ENCODE measurements around the gene FARP2.

DNA sequence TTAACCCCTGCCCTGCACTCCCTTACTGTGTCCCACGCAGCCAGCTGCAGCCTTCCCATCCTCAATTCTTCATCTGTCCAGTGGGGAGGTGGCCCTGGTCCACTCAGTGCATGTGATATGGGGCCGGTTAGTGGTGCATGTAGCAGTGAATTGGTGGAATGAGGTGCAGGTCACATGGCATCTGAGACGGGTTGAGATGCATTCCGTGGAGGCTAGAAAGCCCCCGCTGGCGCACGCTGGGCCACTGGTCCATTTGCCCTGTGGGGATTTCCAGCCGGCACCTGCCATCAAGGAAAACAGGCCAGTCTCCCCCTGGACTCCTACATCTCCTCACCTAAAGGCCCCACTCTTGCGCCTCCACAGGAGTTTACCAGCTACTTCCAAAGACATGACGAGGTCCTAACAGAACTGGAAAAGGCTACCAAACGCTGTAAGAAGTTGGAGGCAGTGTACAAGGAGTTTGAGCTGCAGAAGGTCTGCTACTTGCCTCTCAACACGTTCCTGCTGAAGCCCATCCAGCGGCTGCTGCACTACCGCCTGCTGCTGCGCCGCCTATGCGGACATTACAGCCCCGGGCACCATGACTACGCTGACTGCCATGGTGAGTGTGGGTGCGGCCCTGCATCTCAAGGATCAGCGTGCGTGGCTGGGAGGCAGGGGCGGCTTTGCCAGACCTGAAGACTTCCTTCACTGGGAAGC, 111.8 kb downstream of the FARP2 start:
- TF ChIP-seq CTCF (IDR thresholded peaks at IDR 0.05) (no peak), POLR2A (IDR thresholded peaks at IDR 0.05) (no peak)

Measured in heart left ventricle (tissue), 13 donors.